ENCODE measurements around the gene MRM2. TPM values are rescaled to one million over a fixed set of nuclear protein-coding genes. Genes with fewer than 3 reads are reported as not detected.

Gene MRM2
- total RNA-seq, 1 experiment from 2014 or later = 34.7 TPM

- Histone ChIP-seq H3K4me2 (ENCODE audit: low read length) (no peak overlapping the region), H3K27me3 (ENCODE audit: insufficient read depth, low read length) (no peaks in the 10 kb centered on the region), H4K20me1 (ENCODE audit: insufficient read depth) (no peaks in the 10 kb centered on the region), H3K9me2 (ENCODE audit: insufficient read depth) (no peaks in the 10 kb centered on the region), H3K36me3 (ENCODE audit: control insufficient read depth in 1 of 2, insufficient read depth in 2 of 2, low read length in 2 of 2) (no peaks in the 10 kb centered on the region), H3K9me3 (ENCODE audit: control insufficient read depth in 1 of 2, insufficient read depth in 1 of 2, low read depth in 1 of 2, low read length in 2 of 2) (no peaks in the 10 kb centered on the region), H3K4me1 (ENCODE audit: control insufficient read depth in 1 of 2, insufficient read depth in 2 of 2, low read length in 2 of 2) (no peaks in the 10 kb centered on the region), H3K27ac (ENCODE audit: low read depth, low read length) (no peak overlapping the region), H3K79me2 (ENCODE audit: insufficient read depth, low read length) (peaks cover 10% of the 10 kb centered on the region), H3K4me3 (replicated peaks in 1 of 2; ENCODE audit: low read depth in 1 of 2, low read length in 2 of 2) (no peak overlapping the region), H2AFZ (ENCODE audit: low read depth, low read length, poor library complexity, severe bottlenecking) (no peak overlapping the region), H3K9ac (ENCODE audit: low read length) (no peak overlapping the region)
- CTCF ChIA-PET = no interaction called here
- ATAC-seq (no peak), DNase-seq (ENCODE audit: low read depth, low spot score) (no peak)
- POLR2A ChIA-PET = no interaction called here
- TF ChIP-seq ELF1 (IDR thresholded peaks at IDR 0.05; ENCODE audit: borderline replicate concordance, low read depth) (no peak), SRF (IDR thresholded peaks at IDR 0.05; ENCODE audit: low read depth) (no peak), YY1 (IDR thresholded peaks at IDR 0.05; ENCODE audit: extremely low read depth, insufficient replicate concordance, low read depth, low read length) (no peak), FOSL1 (IDR thresholded peaks at IDR 0.05; ENCODE audit: low read depth) (no peak), CEBPB (IDR thresholded peaks at IDR 0.05; ENCODE audit: low read depth) (no peak), POLR2A (IDR thresholded peaks at IDR 0.05; ENCODE audit: borderline replicate concordance, extremely low read depth, insufficient read depth, insufficient read length) (no peak)
- RAD21 ChIA-PET (ENCODE audit: low non-redundant PET in 1 of 2, low total read pairs in 2 of 2, uncharacterized antibody in 2 of 2, unreplicated experiment in 2 of 2) = no interaction called here
- no TSS peak for BruUV-seq (replicated peaks)
- intact Hi-C loops (cut with micrococcal nuclease) = no loop called here
Observed at GRCh38 chr7:2283074-2283473, 41.1 kb upstream of the MRM2 start.

- no peak overlapping the region for H3K27ac ChIP-seq (ENCODE audit: low read depth, low read length)
- no peaks in the 10 kb centered on the region for H3K9me2 ChIP-seq (ENCODE audit: insufficient read depth)
- no peak overlapping the region for H2AFZ ChIP-seq (ENCODE audit: low read depth, low read length, poor library complexity, severe bottlenecking)
- intact Hi-C loops (cut with micrococcal nuclease) = no loop called here
- ATAC-seq (no peak), DNase-seq (ENCODE audit: low read depth, low spot score) (no peak)
- H3K4me3 ChIP-seq (replicated peaks in 1 of 2; ENCODE audit: low read depth in 1 of 2, low read length in 2 of 2) = no peak overlapping the region
- H3K27me3 ChIP-seq (ENCODE audit: insufficient read depth, low read length) = no peaks in the 10 kb centered on the region
- H3K9me3 ChIP-seq (ENCODE audit: control insufficient read depth in 1 of 2, insufficient read depth in 1 of 2, low read depth in 1 of 2, low read length in 2 of 2) = no peaks in the 10 kb centered on the region
- H3K36me3 ChIP-seq (ENCODE audit: control insufficient read depth in 1 of 2, insufficient read depth in 2 of 2, low read length in 2 of 2) = no peaks in the 10 kb centered on the region
- H3K9ac ChIP-seq (ENCODE audit: low read length) = no peak overlapping the region
- CTCF ChIA-PET = no interaction called here
- RAD21 ChIA-PET (ENCODE audit: low non-redundant PET in 1 of 2, low total read pairs in 2 of 2, uncharacterized antibody in 2 of 2, unreplicated experiment in 2 of 2) = no interaction called here
- H4K20me1 ChIP-seq (ENCODE audit: insufficient read depth) = no peaks in the 10 kb centered on the region
- no peaks in the 10 kb centered on the region for H3K4me1 ChIP-seq (ENCODE audit: control insufficient read depth in 1 of 2, insufficient read depth in 2 of 2, low read length in 2 of 2)
- no TSS peak for BruUV-seq (replicated peaks)
- H3K4me2 ChIP-seq (ENCODE audit: low read length) = no peak overlapping the region
- peaks cover 10% of the 10 kb centered on the region for H3K79me2 ChIP-seq (ENCODE audit: insufficient read depth, low read length)
- POLR2A ChIA-PET = no interaction called here
- TF ChIP-seq ELF1 (IDR thresholded peaks at IDR 0.05; ENCODE audit: borderline replicate concordance, low read depth) (no peak), CTCF (IDR thresholded peaks at IDR 0.05 in 2 of 3, conservative IDR thresholded peaks at IDR 0.05 in 1 of 3; ENCODE audit: borderline replicate concordance in 1 of 3, insufficient read depth in 1 of 3, low read depth in 2 of 3, low read length in 2 of 3) (no peak), FOSL1 (IDR thresholded peaks at IDR 0.05; ENCODE audit: low read depth) (no peak), MAX (IDR thresholded peaks at IDR 0.05) (no peak), REST (IDR thresholded peaks at IDR 0.05; ENCODE audit: low read depth) (no peak), ZBTB33 (IDR thresholded peaks at IDR 0.05; ENCODE audit: extremely low read depth, insufficient replicate concordance, low read length) (no peak), POLR2A (IDR thresholded peaks at IDR 0.05; ENCODE audit: borderline replicate concordance, extremely low read depth, insufficient read depth, insufficient read length) (no peak), POLR2AphosphoS5 (IDR thresholded peaks at IDR 0.05; ENCODE audit: low read depth, low read length) (no peak), JUND (IDR thresholded peaks at IDR 0.05) (no peak)
Observed at GRCh38 chr7:2282185-2282751, 40.3 kb upstream of the MRM2 start.

Data from HCT116 (cell line).